HG03457 (cell line): ENCODE results near the gene ZBTB16.

ENCODE experiments used
- ATAC-seq: cut with Tn5 transposase; IDR thresholded peaks from one replicate; pipeline ENCODE4 v1.9.1; 2021; ENCODE audit warnings: moderate number of reproducible peaks; ENCODE audit not compliant: unreplicated experiment

Gene ZBTB16

DNA sequence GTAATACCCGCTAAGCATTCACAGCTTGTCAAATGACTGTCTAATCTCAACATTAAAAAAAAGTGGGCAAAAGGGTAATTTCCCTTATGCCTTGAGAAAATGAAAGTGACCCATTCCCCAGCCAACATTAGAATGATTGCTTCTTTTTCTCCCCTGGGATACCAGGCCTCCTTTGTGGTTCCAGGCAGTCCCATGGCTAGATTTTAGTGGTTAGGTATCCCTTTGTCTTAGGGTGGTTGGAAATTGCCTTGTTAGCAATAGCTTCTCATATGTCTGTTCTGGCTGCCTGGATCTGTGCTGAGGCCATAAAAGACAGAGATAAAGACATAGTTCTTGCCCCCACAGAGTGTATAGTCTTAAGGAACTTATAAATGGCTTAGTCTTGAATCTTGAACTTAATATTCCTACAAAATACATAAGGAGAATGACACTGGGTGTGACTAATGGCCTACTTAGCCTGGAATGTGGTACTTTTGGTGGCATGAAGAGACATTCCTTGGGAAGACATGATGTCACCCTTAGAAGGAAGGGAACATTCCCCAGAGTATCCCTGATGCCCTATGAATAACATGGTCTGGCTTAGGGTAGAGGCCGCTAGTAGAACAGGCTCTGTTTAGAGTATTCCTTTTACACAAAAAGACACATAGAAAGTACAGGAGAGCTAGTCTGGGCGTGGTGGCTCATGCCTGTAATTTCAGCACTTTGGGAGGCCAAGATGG, 90.3 kb downstream of the ZBTB16 start:
- ATAC-seq, result no peak

DNA sequence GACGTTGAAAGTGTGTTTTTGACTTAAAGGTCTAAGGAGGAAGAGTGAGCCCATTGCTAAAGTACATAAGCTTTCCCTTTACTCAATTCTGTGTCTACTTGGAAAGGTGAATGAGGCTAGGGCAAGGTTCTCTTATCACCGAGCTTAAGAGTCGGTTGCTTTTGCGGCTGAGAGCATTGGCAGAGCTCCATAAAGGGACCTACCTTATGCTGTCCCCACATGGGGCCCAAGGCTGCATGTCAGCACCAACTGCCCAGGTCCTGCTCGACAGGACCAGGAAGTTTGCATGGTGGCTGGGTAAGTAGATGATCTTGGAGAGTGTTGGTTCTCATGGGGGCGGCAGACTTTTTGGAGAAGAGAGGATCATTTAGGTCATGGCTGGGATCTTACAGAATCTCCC, 91.2 kb downstream of the ZBTB16 start:
- no peak for ATAC-seq

DNA sequence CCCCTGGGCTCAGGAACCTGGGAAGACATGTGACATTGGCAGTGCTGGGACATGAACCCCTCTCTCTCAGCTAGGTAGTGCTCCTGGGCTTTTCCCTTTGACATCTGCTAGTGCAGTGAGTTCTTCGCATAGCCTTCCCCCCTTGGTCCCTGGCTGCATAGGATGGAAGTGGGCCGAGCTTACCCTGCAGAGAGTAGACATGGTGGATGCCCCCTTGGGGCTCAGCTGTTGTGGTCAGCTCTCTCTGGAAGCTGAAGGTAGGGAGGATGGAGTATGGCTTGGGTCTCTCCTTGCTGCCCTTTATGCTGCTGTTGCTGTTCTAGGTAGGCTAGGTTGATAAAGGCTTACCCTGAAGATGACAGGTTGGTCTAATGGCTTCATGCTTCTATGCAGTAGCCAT, 92.1 kb downstream of the ZBTB16 start:
- ATAC-seq, result no peak

DNA sequence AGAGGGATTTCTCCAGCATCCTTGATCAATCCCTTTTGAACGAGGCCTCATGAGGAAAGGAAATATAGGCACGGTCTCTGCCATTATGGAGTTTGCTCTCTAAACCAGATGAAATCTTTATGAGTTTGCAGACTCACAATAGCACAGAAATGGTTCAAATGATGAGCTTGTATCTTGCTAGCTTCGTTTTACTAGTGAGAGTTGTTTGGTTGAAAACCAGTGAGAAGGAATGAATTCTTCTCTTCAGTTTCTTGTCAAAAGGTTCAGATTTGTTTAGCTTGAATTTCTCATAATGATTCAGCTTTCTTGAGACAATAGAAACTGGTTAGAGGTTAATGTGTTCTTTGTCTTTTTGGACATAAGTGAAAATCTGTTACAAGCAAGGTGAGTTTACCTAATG, 92.7 kb downstream of the ZBTB16 start:
- no peak for ATAC-seq

DNA sequence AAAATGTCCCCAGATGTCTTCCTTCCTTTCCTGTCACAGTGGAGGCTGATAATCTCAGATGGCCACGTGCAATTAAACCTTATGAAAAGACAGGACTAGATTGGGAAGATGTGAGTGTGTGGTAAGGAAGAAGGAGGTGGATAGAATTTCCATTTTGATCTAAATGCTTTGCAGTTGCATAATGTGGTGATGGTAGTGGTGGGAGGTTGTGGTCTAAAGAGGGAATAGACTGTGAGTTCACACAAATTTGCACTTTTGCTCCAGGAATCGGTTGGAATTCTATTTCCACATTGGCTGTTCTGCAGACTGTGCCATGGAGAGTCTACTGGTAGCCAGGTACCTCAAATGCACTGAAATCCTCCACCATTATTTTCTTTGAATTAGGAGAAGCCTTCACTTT, 93.3 kb downstream of the ZBTB16 start:
- ATAC-seq, result no peak

DNA sequence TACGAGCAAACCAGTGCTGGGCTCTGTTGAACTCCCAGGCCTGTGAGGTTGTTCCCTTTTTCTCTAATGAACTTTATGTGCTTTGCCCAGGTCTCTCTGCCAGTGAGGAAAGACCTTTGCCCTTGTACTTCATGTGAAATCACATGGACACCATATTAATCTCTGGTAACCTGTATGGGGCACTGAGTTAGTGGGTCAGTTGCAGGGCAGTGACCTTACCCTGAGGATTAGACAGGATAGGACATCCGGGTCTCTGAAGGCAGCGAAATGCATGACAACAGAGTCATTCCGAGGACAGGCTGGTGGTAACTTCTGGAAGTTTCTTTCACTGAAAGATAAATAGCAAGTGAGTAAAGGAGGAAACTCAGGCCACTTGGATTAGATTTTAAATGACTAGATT, 93.7 kb downstream of the ZBTB16 start:
- ATAC-seq, result no peak

DNA sequence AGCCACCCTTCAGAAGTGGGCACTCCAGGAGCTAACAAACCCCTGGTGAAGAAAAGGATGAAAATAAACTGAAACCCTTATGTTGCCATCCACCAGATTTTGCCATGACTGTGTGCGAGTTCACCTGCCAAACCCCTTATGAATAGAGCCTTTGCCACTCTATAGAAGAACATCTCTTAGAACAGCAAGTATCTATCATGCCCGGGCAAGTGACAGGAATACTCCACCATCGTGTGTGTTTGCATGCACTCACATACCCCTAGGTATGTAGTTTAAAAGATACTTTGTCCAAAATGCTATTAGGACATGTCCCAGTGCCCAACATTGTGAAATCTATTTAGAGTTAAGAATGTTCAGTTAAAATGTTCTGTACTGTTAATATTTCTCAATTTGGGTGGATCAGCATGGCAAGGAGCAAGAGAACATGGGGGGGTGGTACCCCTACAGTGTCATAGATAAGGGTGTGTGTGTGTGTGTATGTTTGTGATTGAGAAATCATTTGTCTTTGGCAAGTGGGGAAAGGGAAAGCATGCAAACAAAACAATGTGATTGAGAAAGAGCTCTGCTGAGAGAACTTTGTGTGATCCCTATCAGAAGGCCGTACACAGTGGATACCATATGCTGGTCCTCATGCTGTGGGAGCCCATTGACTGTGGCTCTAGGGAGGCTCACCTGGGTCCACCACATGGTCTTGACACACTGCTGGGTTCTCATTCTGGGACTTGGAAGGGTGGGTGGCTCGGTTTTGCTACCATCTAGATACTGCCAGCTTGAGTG, 94.9 kb downstream of the ZBTB16 start:
- ATAC-seq, result no peak

DNA sequence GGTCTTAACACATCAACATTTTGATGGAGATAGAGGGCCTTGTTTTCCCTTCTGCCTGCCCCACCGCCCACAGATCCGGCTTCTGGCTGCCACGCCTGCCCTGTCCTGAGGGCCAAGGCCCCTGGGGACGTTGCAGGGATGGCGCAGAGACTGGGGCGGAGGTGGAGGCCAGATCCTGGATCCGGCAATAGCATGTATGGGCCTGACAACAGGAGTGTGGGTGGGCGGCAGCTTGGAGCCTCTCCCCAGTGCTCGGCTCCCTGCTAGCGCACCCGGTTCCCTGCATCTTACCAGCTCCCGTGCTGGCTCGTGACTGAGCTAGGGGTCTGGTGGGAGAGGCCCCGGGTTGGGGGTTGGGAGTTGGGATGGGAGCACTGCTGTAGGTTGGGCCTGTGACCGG, 95.6 kb downstream of the ZBTB16 start:
- no peak for ATAC-seq

DNA sequence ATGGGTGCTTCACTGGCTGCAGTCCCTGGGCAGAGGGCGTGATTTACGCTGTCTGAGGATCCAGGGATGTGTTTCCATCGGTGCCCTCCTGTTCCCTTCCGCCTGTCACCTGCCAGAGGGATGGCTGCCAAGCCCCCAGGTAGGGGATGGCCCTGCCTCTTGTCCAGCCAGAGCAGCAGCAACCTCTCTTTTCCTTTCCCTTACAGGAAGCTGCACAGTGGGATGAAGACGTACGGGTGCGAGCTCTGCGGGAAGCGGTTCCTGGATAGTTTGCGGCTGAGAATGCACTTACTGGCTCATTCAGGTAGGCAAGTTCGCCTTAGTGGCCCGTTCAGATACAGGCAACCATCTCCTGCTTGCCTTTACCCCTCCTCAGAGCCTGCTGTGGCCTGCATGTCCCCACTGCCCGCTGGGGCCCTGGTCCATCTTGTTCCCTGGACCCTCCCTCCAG, 96.6 kb downstream of the ZBTB16 start:
- ATAC-seq, result no peak

DNA sequence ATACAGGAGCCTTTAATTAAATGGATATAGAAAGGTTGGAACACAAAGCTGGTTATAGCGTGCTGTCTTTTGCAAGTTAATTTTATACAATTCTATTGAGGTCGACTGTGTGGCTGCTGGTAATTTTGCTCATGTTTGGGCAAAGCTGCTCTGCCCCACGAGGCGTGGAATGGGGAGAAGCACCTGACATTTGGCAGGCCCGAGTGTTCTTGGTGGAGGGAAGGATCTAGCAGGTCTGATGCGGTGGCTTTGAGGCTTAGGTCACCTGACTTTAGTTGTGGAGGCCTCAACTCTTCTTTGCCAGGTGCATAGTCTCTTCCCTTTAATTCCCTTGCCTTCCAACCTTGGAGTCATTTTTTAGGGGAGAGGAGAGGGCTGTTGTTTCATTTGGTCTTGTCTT, 97.3 kb downstream of the ZBTB16 start:
- ATAC-seq, result no peak

DNA sequence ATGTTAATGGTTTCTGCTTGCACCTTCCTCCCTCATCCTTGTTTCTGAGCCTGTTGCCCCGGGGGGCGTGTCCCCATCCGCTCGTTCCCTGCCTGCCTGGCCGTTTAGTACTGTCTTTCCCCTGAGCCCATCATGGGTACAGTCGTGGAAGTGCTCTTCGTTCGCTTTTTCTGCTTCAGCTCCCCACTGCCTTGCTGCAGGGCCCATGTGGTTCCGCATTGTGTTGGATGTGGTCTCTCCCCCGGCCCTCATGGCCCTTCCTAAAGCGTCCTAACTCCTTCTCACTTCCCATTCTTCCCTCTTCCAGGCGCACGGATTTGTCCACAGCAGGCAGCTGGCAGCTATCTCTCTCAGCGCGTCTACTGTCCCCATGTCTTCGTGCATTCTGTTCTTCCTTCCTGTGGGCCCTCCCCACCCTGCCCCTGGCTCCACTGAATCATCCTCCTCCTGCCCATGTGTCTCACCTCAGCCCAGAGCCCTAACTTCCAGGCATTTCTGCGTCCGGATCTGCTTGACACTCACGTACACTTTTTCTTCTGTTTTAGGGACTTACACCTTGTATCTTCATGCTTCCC, 98.1 kb downstream of the ZBTB16 start:
- ATAC-seq, result no peak

DNA sequence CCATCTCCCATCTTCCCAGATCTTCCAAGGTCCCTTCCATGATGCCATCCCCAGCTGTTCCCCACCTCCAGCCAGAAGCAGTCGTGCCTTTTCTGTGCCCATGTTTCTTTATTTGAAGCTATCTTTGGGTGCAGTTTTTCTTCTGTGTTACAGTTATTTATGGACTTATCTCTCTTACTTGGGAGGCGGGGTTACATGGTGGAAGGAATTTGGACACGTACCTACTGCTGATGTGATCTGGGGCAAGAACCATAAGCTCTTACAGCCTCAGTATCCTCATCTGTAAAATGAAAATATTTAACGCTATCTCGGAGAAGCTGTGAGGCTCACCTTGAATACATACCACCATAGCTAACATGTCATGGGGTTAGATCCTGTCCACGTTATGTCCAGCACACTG, 98.9 kb downstream of the ZBTB16 start:
- ATAC-seq, result no peak

DNA sequence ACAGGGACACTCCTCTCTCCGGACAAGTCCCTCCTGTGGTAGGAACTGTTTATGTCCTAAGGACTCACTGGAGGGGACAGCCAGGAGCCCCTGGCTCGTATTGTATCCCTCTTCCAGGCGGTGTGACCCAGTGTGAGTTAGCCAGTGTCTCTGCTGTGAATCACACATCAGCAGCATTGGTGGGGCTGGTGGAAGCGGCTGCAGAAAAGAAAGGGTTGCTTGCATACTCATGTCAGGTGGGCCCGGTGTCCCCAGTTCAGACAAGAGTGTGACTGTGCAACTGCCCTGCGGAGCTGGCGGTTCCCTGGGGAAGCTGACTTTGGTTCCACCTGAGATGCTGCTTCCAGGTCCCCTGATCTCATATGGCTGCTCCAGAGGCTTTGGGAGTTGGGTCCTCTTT, 99.4 kb downstream of the ZBTB16 start:
- ATAC-seq, result no peak

DNA sequence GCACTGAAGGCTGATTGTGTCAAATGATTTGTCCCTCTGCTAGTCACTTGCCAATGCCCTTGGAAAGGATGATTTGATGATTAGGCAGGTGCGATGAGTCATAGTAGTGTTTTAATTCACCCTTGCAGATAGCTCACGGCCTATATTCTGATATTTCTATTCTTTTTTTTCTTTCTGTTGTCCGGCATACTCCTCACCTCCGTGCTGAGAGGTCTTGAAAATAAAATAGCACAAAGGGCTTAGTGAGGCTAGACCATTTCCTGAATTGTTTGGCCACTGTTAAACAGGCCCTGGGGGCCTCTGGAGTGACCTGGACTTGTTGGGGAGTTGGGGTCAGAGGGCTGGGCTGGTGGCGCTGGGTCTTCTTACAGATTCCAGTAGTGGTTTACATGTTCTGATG, 99.8 kb downstream of the ZBTB16 start:
- ATAC-seq, result no peak

DNA sequence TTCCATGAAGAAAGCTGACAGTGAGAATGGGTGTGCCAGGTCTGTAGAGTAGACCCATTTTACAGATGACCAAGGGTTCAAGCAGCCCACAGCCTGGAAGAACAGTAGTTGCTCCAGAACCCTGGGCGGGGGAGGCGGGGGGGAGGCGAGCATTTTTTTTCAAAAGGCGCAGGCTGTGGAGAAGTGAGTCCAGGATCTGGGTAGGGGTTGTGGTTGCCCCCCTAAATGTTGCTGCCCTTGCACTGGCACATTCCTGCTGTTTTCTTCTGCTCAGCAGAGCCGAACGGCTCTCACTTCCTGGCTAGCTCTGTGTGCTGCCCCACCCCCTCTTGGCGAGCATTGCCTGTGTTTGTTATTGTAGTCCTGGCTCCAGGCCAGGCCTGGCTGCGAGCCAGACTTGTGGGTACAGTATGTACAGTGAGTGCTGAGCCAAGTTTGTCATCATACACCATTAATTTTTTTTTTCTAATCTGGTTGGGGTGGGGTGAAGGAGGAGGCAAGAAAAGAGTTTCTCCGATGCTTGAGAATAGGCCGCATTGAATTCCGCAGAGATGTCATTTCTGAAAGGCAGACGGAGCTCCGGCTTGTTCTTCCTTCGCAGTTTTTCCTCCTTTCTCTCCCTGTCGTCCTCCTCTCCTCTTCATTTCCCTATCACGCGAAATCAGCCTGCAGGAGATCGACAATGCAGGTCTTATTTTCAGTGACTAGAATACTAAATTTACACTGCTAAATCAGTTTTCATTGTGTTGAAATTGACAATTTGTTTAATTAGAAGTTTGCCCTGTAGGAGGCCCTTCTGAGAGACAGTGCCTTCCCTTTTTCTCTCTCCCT, 100.5 kb downstream of the ZBTB16 start:
- peak; percentile 77 for ATAC-seq

DNA sequence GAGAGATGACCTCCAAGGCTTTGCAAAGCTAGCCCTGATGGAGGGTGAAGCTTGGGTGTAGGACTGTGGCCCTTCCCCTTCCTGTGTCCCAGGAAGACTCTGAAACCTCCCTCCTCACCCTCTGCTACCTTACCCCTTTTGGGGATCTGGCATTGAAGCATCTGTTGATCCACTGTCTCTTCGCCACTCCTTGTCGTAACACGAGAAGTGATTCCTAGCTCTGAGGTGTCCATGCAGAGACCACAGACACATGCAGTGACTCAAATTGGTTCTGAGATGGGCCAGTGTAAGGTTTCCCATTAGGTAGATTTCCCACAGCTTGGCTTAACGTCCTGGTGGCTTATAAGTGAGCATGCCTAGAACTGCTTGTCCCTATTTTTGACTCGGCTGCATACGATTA, 101.4 kb downstream of the ZBTB16 start:
- no peak for ATAC-seq

DNA sequence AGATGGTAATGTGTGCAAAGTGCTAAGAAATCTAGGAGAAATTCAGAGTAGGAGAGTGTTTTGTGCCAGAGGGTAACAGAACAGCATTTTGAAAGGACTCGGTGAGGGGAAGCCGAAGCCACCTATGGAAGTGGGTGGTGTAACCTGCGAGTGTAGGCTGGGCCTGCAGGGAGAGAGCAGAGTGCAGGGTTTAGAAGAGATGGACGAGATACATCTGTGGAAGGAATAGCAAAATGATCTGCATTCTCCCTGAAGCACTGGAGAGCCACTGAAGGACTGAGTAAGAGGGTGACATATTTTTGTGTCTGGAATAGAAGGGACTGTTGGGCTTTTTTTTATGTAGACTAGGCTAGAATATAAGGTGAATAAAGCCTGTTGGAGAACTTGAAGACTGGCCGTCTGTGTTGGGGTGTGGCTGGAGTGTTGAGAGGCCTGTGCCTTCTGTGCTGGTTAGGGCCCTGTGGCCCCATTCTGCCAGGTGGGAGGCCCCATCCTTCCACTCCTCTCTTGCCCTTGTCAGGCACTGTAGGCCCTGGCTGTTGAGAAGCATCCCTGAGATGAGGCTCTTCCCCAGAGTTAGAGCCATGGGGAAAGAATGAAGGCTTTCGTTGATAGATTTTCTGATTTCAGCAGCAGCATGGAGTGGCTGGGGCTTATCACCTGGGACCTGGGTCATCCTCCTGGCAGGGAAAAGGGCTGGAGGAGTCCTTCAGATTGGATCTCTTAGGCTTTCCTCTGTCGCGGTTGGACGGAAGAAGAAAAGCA, 102.2 kb downstream of the ZBTB16 start:
- ATAC-seq, result no peak

DNA sequence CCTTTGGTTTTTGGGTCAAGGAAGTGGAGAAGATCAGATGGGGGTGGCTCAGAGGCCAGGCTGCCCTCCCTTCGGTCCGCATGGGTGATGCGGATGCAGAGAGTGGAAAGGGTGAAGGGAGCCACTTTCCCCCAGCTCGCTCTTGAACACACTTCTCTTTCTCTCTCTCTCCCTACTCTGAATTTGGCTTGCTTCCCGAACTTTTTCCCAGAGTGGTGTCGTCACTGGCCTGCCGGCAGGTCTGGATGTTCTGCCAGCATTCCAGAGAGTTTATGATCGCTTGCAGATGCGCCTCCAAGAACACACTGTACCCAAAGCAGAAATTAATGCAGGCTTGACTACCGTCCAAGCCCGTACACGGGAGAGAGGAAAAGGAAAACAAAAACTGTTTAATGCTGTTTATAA, 103.2 kb downstream of the ZBTB16 start:
- no peak for ATAC-seq

DNA sequence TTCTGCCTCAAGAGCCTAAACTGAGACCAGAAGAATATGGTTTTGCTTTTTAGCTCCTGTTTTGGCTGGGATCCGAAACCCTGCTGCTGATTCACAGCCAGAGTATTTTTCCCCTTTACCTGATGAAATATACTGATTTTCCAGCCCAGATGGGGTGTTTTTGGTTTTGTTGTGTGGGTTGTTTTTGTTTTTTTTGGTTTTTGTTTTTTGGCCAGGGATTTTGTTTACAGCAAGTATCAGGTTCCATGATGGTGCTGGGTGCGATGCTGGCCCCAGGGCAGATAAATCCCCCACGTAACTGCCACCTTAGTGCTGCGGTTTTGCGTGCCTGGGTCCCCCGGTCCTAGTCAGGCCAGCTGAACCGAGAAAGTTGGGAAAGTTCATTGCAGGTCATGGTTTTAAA, 103.7 kb downstream of the ZBTB16 start:
- ATAC-seq, result no peak

DNA sequence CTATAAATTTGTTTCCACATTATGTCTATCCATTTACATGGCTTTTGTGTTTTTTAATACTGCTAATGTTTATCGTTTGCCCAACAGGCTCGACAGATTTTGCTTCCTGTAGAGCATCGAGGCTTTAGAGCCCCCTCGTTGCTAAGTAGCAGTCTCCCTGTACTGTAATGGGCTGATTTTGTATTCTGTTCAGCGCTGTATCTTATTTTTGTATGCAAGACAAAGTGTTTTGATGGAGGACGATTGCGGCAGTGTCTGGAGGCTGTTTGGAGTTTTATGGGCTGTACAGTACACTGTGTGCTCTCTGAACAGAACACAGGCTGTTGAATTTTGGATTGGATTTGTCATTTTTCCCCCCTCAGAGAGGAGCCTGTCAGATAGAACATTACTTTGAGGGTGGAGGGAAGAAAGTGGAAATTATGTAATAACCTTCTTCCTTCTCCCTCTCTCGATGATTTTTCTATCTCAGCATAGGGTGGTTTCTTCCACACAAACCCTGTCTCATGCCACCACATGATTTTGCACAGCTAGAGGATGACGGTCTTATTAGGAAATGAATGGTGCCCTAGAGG, 104.4 kb downstream of the ZBTB16 start:
- no peak for ATAC-seq
